Measurements from ENCODE around the gene MMRN1. TPM values are rescaled to one million over a fixed set of nuclear protein-coding genes. Genes with fewer than 3 reads are reported as not detected.

The MMRN1 gene, protein sequence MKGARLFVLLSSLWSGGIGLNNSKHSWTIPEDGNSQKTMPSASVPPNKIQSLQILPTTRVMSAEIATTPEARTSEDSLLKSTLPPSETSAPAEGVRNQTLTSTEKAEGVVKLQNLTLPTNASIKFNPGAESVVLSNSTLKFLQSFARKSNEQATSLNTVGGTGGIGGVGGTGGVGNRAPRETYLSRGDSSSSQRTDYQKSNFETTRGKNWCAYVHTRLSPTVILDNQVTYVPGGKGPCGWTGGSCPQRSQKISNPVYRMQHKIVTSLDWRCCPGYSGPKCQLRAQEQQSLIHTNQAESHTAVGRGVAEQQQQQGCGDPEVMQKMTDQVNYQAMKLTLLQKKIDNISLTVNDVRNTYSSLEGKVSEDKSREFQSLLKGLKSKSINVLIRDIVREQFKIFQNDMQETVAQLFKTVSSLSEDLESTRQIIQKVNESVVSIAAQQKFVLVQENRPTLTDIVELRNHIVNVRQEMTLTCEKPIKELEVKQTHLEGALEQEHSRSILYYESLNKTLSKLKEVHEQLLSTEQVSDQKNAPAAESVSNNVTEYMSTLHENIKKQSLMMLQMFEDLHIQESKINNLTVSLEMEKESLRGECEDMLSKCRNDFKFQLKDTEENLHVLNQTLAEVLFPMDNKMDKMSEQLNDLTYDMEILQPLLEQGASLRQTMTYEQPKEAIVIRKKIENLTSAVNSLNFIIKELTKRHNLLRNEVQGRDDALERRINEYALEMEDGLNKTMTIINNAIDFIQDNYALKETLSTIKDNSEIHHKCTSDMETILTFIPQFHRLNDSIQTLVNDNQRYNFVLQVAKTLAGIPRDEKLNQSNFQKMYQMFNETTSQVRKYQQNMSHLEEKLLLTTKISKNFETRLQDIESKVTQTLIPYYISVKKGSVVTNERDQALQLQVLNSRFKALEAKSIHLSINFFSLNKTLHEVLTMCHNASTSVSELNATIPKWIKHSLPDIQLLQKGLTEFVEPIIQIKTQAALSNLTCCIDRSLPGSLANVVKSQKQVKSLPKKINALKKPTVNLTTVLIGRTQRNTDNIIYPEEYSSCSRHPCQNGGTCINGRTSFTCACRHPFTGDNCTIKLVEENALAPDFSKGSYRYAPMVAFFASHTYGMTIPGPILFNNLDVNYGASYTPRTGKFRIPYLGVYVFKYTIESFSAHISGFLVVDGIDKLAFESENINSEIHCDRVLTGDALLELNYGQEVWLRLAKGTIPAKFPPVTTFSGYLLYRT
- 2.4 TPM for total RNA-seq
- long read RNA-seq, full-length matches to known transcripts = 3 of 3 reads
- long read RNA-seq, partial matches to known transcripts = 0 of 3 reads
- long read RNA-seq, other reads (novel, unspliced or antisense) = 0 of 3 reads

DNA sequence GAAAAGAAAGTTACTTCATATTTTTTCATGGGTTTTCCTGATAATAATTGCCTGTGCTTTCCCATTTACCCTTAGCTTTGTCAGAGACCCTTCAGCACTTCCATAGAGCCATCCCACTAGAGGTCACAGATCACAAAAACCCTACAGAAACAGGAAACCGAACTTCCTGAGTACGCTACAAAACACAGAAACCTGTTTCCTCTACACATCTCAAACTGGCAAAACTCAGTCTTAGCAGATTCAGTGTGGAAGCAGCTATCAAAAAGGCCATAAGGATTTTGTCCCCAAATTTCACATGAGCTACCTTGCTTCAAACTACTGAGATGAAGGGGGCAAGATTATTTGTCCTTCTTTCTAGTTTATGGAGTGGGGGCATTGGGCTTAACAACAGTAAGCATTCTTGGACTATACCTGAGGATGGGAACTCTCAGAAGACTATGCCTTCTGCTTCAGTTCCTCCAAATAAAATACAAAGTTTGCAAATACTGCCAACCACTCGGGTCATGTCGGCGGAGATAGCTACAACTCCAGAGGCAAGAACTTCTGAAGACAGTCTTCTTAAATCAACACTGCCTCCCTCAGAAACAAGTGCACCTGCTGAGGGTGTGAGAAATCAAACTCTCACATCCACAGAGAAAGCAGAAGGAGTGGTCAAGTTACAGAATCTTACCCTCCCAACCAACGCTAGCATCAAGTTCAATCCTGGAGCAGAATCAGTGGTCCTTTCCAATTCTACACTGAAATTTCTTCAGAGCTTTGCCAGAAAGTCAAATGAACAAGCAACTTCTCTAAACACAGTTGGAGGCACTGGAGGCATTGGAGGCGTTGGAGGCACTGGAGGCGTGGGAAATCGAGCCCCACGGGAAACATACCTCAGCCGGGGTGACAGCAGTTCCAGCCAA is at the start of gene MMRN1:
Gene MMRN1, plus strand, starts transcription at position 206 of the 902 bp plus-strand sequence. Its CDS starts 118 bp downstream, at position 324.
- Histone ChIP-seq H3K27ac (replicated peaks) (no peak within 1 kb of the TSS), H3K27me3 (ENCODE audit: low read depth) (no peaks in the 10 kb centered on the region), H3K4me3 (no peak within 1 kb of the TSS), H3K36me3 (no peaks in the 10 kb centered on the region), H3K9me3 (replicated peaks) (no peaks in the 10 kb centered on the region), H3K4me1 (no peaks in the 10 kb centered on the region)
- DNase-seq = no peak
- TF ChIP-seq, protein P1, sequence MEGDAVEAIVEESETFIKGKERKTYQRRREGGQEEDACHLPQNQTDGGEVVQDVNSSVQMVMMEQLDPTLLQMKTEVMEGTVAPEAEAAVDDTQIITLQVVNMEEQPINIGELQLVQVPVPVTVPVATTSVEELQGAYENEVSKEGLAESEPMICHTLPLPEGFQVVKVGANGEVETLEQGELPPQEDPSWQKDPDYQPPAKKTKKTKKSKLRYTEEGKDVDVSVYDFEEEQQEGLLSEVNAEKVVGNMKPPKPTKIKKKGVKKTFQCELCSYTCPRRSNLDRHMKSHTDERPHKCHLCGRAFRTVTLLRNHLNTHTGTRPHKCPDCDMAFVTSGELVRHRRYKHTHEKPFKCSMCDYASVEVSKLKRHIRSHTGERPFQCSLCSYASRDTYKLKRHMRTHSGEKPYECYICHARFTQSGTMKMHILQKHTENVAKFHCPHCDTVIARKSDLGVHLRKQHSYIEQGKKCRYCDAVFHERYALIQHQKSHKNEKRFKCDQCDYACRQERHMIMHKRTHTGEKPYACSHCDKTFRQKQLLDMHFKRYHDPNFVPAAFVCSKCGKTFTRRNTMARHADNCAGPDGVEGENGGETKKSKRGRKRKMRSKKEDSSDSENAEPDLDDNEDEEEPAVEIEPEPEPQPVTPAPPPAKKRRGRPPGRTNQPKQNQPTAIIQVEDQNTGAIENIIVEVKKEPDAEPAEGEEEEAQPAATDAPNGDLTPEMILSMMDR (IDR thresholded peaks at IDR 0.05; ENCODE audit: borderline replicate concordance) = no peak
- intact Hi-C loops (cut with micrococcal nuclease) = no loop called here

DNA sequence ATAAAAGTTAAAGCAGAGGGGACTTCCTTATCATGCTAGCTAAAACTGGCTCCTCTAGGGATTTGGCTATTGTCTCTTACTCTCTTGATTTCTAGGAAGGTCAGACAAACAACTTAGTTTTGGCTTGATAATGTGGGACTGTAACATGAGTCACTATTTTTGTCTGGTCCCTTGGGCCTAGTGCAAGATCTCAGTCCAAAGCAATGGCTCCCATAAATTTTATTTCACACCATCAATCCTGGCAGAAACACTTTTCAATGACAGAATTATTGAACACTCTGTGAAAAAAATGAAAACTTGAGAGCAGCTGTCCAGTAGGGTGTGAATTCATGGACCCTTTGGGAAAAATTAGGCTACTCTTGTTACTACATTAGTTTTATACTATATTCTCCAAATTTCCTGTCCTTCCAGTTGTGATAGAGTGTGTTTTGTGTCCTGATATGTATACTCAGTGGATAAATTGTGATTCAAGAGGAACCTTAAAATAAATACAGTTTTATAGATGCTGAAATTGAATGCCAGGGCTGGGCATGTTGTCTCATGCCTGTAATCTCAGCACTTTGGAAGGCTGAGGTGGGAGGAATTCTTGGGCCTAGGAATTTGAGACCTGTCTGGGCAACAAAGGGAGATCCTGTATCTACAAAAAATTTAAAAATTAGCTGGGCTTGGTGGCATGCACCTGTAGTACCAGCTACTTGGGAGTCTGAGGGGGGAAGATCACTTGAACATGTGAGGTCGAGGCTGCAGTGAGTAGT is 46.9 kb upstream of the MMRN1 start:
- no peaks in the 10 kb centered on the region for H3K4me1 ChIP-seq
- no peaks in the 10 kb centered on the region for H3K36me3 ChIP-seq
- no peak overlapping the region for H3K27ac ChIP-seq (replicated peaks)
- no peak for DNase-seq
- intact Hi-C loops (cut with micrococcal nuclease) = no loop called here
- H3K9me3 ChIP-seq (replicated peaks) = no peaks in the 10 kb centered on the region
- peaks cover under 1% of the 10 kb centered on the region for H3K27me3 ChIP-seq (ENCODE audit: low read depth)
- H3K4me3 ChIP-seq = no peak overlapping the region
- TF ChIP-seq, protein P1 (IDR thresholded peaks at IDR 0.05; ENCODE audit: borderline replicate concordance) = no peak

DNA sequence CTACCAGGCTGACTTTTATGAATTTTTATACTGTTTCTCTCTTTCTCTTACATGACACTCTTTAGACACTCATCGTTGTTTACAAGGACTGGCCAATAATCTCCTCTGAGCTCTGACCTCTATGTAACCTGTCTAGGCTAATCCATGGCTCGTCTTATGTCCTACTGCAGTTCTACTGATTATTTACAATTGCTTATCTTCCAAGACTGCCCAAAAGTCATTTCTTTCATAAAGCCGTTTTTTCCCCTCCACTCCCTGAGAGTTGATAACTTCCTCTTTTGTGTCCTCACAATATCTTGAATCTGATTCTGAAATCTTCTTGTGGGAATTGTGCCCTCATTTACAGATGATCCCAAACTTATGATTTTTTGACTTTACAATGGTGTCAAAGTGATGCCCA is 39.4 kb upstream of the MMRN1 start:
- Histone ChIP-seq H3K27ac (replicated peaks) (no peak overlapping the region), H3K4me1 (no peaks in the 10 kb centered on the region), H3K36me3 (no peaks in the 10 kb centered on the region), H3K9me3 (replicated peaks) (peaks cover 3% of the 10 kb centered on the region), H3K27me3 (ENCODE audit: low read depth) (no peaks in the 10 kb centered on the region), H3K4me3 (no peak overlapping the region)
- intact Hi-C loops (cut with micrococcal nuclease) = no loop called here
- TF ChIP-seq, protein P1 (IDR thresholded peaks at IDR 0.05; ENCODE audit: borderline replicate concordance) = no peak
- DNase-seq = no peak

DNA sequence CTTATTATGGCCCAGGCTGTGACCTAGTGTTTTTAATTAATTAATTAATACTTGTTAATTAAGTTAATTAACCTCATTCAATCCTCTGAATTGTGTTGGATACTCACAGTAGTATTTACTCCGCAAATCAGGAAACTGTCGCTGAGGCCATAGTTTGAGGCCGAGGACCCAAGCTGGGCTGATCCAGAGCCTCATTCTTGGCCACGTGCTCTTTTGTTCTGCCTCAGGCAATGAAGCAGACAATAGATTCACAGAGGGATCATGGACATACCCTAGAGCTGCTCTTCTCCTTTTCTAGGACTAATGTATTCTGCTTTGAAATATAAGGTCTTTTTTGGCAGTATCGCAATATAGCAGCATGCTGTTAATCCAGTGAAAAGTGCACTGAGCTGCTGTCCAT is 33.7 kb upstream of the MMRN1 start:
- DNase-seq = no peak
- TF ChIP-seq, protein P1 (IDR thresholded peaks at IDR 0.05; ENCODE audit: borderline replicate concordance) = no peak
- H3K27ac ChIP-seq (replicated peaks) = no peak overlapping the region
- H3K9me3 ChIP-seq (replicated peaks) = peaks cover 2% of the 10 kb centered on the region
- intact Hi-C loops (cut with micrococcal nuclease) = no loop called here
- no peak overlapping the region for H3K4me3 ChIP-seq
- no peaks in the 10 kb centered on the region for H3K36me3 ChIP-seq
- H3K27me3 ChIP-seq (ENCODE audit: low read depth) = no peaks in the 10 kb centered on the region
- H3K4me1 ChIP-seq = no peaks in the 10 kb centered on the region
